NCI-H774 (cell line): ENCODE measurements around the gene IER5L.
"Not testable (repeated sequence)": the region's sequence is repeated elsewhere in the genome, so short reads cannot be mapped to it uniquely, and the experiment has no call there.

Experiments
- DNase-seq: peaks from one replicate; lab custom pipeline; 2025; lab: John Stamatoyannopoulos, UW

IER5L gene

GRCh38 chr9:129202613-129203555, 24.8 kb upstream of the IER5L start:
- peak; percentile 85 for DNase-seq

GRCh38 chr9:129201866-129202265, 23.8 kb upstream of the IER5L start:
- DNase-seq: no peak

- no peak for DNase-seq
Observed at GRCh38 chr9:129201289-129201688, 23.2 kb upstream of the IER5L start.

GRCh38 chr9:129200255-129200654, 22.2 kb upstream of the IER5L start:
- DNase-seq: no peak

- DNase-seq: no peak
Observed at GRCh38 chr9:129199044-129199435, 21.0 kb upstream of the IER5L start.

GRCh38 chr9:129198319-129199043, 20.4 kb upstream of the IER5L start:
- no peak for DNase-seq

- DNase-seq: no peak
Observed at GRCh38 chr9:129197978-129198318, 19.9 kb upstream of the IER5L start.

GRCh38 chr9:129197045-129197444, 19.0 kb upstream of the IER5L start:
- not testable (repeated sequence) for DNase-seq

GRCh38 chr9:129195606-129196005, 17.5 kb upstream of the IER5L start:
- no peak for DNase-seq

- DNase-seq: no peak
Observed at GRCh38 chr9:129194221-129194620, 16.2 kb upstream of the IER5L start.

GRCh38 chr9:129193655-129194054, 15.6 kb upstream of the IER5L start:
- no peak for DNase-seq

- no peak for DNase-seq
Observed at GRCh38 chr9:129191234-129191633, 13.2 kb upstream of the IER5L start.

- DNase-seq: not testable (repeated sequence)
Observed at GRCh38 chr9:129189971-129190370, 11.9 kb upstream of the IER5L start.

- no peak for DNase-seq
Observed at GRCh38 chr9:129187042-129187441, 9.0 kb upstream of the IER5L start.

GRCh38 chr9:129185991-129186390, 7.9 kb upstream of the IER5L start:
- no peak for DNase-seq

- no peak for DNase-seq
Observed at GRCh38 chr9:129185402-129185801, 7.3 kb upstream of the IER5L start.

- no peak for DNase-seq
Observed at GRCh38 chr9:129184596-129185122, 6.6 kb upstream of the IER5L start.

- DNase-seq: no peak
Observed at GRCh38 chr9:129184219-129184524, 6.1 kb upstream of the IER5L start.

GRCh38 chr9:129183495-129184218, 5.6 kb upstream of the IER5L start:
- no peak for DNase-seq

- DNase-seq: no peak
Observed at GRCh38 chr9:129182625-129183494, 4.8 kb upstream of the IER5L start.

- DNase-seq: no peak
Observed at GRCh38 chr9:129182122-129182521, 4.1 kb upstream of the IER5L start.

GRCh38 chr9:129181246-129181645, 3.2 kb upstream of the IER5L start:
- no peak for DNase-seq
